Right lobe of liver (tissue), 4 donors: ENCODE data around the gene DIRAS2.

Source experiments
- CTCF ChIP-seq, 4 donors: fragments of 200-600 bp in 3 of 4; fragments of 450-650 bp in 1 of 4; IDR thresholded peaks; one replicate each; pipeline versions ENCODE4 v1.5.1 to v1.8.0; 2016 to 2022; ENCODE audit warnings: antibody characterized with exemption in 4 of 4, mild to moderate bottlenecking in 2 of 4
- POLR2A ChIP-seq: fragments of 450-650 bp; IDR thresholded peaks from one replicate; pipeline ENCODE4 v1.6.1; 2017; ENCODE audit warnings: antibody characterized with exemption, mild to moderate bottlenecking
- donor health status: DM: no; HTN: no; CAD: no.
- donor health status: DM: no; HTN: no; CAD: no.
- donor health status: DM: no; HTN: yes; CAD: no.

GRCh38 chr9:90580576-90580975 lies 62.0 kb downstream of the DIRAS2 start:
- TF ChIP-seq CTCF (IDR thresholded peaks at IDR 0.05), result no peak
- no peak for TF ChIP-seq POLR2A
